Naive B cell (primary cell): ENCODE results near the gene VEZT. TPM values are rescaled to one million over a fixed set of nuclear protein-coding genes. Genes with fewer than 3 reads are reported as not detected.
"Not testable (repeated sequence)": the region's sequence is repeated elsewhere in the genome, so short reads cannot be mapped to it uniquely, and the experiment has no call there.

ENCODE experiments used
- ATAC-seq, 2 donors: fragments of 150-1000 bp; cut with Tn5 transposase; 2 replicates each; pipeline ENCODE4 v1.10.0; 2021; ENCODE audit warnings: low read depth in 2 of 2, mild to moderate bottlenecking in 2 of 2, moderate library complexity in 2 of 2
- DNase-seq: peaks from one replicate; pipeline ENCODE4 v3.0.0; 2022
- H3K27ac Mint-ChIP-seq, 6 donors: one replicate each; pipeline ENCODE4 v1.8.0; 2020 to 2022; ENCODE audit warnings: mild to moderate bottlenecking in 6 of 6, mixed read lengths in 6 of 6, moderate library complexity in 5 of 6, inconsistent platforms in 2 of 6
- H3K27me3 Mint-ChIP-seq, 3 donors: one replicate each; pipeline ENCODE4 v1.8.0; 2021 to 2022; ENCODE audit warnings: mixed read lengths in 3 of 3, mild to moderate bottlenecking in 1 of 3
- H3K36me3 Mint-ChIP-seq, 2 donors: one replicate each; pipeline ENCODE4 v1.8.0; 2020 to 2022; ENCODE audit warnings: mixed read lengths in 2 of 2, inconsistent platforms in 1 of 2, mild to moderate bottlenecking in 1 of 2
- H3K4me1 Mint-ChIP-seq, 3 donors: one replicate each; pipeline ENCODE4 v1.8.0; 2020 to 2022; ENCODE audit warnings: mixed read lengths in 3 of 3, inconsistent platforms in 1 of 3, mild to moderate bottlenecking in 1 of 3, moderate library complexity in 1 of 3
- H3K4me3 Mint-ChIP-seq, 8 donors: one replicate each; pipeline ENCODE4 v1.8.0; 2020 to 2022; ENCODE audit warnings: mild to moderate bottlenecking in 8 of 8, mixed read lengths in 8 of 8, moderate library complexity in 8 of 8, inconsistent platforms in 2 of 8
- H3K9me3 Mint-ChIP-seq, 7 donors: one replicate each; pipeline ENCODE4 v1.8.0; 2020 to 2022; ENCODE audit warnings: mixed read lengths in 7 of 7, mild to moderate bottlenecking in 5 of 7, inconsistent platforms in 2 of 7, moderate library complexity in 1 of 7
- polyA plus RNA-seq, 6 donors: library from polyadenylated mRNA; unstranded; fragments of 300-500 nt; fragmentation: Illumina TruSeq; gene quantifications; one replicate each; pipeline ENCODE4 v1.2.3, GENCODE V29; 2021; ENCODE audit warnings: low read depth in 6 of 6

Gene VEZT
- polyA plus RNA-seq, 6 donors from 2014 or later, result 15.1 to 24.6 (median 20.6) TPM

- not testable (repeated sequence) for ATAC-seq, H3K9me3 Mint-ChIP-seq, H3K27me3 Mint-ChIP-seq, DNase-seq, H3K36me3 Mint-ChIP-seq
- Mint-ChIP-seq H3K4me3 (peak overlapping the region in 1 of 8 donors; percentile 26), H3K27ac (peak overlapping the region in 2 of 6 donors; percentile 16 to 35), H3K4me1 (peaks cover 18 to 25% (median 25%) of the 10 kb centered on the region in 3 donors)
Observed at GRCh38 chr12:95239835-95240234, 22.2 kb downstream of the VEZT start.

DNA sequence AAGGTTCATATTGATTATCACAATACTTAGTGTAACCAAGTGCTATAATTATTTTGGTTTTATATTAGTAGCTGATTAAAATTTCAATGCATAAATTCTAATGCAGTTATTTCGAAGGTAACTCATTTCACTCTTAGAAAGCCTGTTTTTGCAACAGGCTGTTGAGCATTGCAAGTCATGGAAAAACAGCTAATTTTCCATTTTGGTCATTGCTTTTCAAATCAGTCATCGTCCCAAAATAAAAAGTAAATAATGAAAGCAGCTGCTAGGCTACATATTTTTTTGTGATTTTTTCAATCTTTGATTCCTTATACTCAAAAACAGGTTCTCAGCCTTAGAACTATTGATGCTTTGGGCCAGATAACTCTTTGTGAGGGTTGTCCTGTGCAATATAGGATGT, 22.9 kb downstream of the VEZT start:
- Mint-ChIP-seq H3K27me3 (no peaks in the 10 kb centered on the region), H3K27ac (no peak overlapping the region), H3K9me3 (peaks cover 0 to 2% (median 0%) of the 10 kb centered on the region in 7 donors), H3K4me3 (no peak overlapping the region), H3K4me1 (peaks cover 18 to 25% (median 25%) of the 10 kb centered on the region in 3 donors), H3K36me3 (no peaks in the 10 kb centered on the region)
- no peak for ATAC-seq
- DNase-seq, result no peak

GRCh38 chr12:95241138-95241537, 23.5 kb downstream of the VEZT start:
- H3K27ac Mint-ChIP-seq, DNase-seq, H3K4me3 Mint-ChIP-seq, H3K36me3 Mint-ChIP-seq, ATAC-seq, H3K27me3 Mint-ChIP-seq, H3K9me3 Mint-ChIP-seq: not testable (repeated sequence)
- H3K4me1 Mint-ChIP-seq, result peaks cover 18 to 25% (median 25%) of the 10 kb centered on the region in 3 donors

DNA sequence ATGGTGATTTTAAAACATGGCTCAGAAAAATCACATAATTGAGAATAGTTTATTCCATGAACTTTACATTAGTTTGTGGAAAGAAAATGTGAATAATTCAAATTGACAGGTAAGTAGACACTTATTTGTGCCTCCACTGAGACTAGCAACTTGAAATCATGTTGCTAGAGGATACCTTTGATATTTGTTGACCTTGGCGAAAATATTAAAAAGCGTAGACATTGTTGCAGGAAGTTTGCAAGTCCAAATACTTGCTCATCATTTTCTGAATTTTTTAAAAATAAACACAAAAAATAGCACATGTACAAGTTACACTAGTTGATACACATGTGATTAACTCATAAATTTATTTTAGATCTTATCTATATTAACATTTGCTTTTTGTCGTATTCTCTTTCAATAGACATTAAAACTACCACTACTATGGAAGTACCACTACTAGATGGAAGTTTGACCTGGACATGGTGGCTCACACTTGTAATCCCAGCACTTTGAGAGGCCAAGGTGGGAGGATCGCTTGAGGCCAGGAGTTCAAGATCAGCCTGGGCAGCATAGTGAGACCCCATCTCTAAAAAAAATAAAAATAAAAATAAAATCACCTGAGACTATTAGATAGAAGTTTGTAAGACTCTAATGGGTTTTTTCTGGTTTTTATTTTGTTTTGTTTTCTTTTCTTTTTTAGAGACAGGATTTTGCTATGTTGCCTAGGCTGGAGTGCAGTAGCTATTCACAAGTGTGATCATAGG, 24.3 kb downstream of the VEZT start:
- Mint-ChIP-seq H3K27ac (no peak overlapping the region), H3K4me1 (peaks cover 18 to 25% (median 25%) of the 10 kb centered on the region in 3 donors), H3K27me3 (no peaks in the 10 kb centered on the region), H3K36me3 (no peaks in the 10 kb centered on the region), H3K9me3 (peaks cover 0 to 2% (median 0%) of the 10 kb centered on the region in 7 donors), H3K4me3 (no peak overlapping the region)
- ATAC-seq, result no peak
- no peak for DNase-seq

DNA sequence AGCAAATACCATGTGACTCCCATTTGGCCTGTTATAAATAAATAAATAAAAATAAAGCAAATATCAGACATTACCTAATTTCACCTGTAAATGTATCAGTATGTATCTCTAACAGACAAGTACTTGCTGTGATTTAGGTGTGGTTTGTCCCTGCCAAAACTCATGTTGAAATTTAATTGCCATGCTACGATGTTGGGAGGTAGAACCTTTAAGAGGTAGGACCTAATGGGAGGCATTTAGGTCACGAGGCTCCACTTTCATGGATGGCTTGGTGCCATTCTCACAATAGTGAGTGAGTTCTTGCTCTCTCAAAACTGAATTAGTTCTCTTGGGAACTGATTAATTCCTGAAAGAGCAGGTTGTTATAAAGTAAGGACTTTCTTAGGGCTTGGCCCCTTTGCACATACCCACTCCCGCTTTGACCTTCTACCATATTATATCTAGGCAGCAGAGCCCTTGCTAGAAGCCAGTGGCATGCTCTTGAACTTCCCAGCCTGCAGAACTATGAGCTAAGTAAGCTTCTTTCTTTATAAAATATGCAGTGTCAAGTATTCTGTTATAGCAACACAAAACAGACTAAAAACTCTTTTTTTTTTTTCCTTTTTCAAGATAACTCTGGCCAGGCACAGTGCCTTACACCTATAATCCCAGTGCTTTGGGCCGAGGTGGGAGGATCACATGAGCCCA, 26.0 kb downstream of the VEZT start:
- Mint-ChIP-seq H3K4me3 (peak overlapping the region in 1 of 8 donors; percentile 53), H3K27ac (no peak overlapping the region), H3K9me3 (peaks cover 0 to 2% (median 0%) of the 10 kb centered on the region in 7 donors), H3K27me3 (no peaks in the 10 kb centered on the region), H3K4me1 (peaks cover 14 to 25% (median 20%) of the 10 kb centered on the region in 3 donors), H3K36me3 (no peaks in the 10 kb centered on the region)
- no peak for ATAC-seq
- DNase-seq, result no peak

GRCh38 chr12:95244350-95244749, 26.7 kb downstream of the VEZT start:
- Mint-ChIP-seq H3K9me3 (peaks cover 0 to 2% (median 0%) of the 10 kb centered on the region in 7 donors), H3K4me1 (peaks cover 10 to 20% (median 17%) of the 10 kb centered on the region in 3 donors), H3K27me3 (no peaks in the 10 kb centered on the region), H3K36me3 (no peaks in the 10 kb centered on the region), H3K4me3 (no peak overlapping the region), H3K27ac (peak overlapping the region in 1 of 6 donors; percentile 7)
- DNase-seq (no peak), ATAC-seq (no peak)

GRCh38 chr12:95248095-95248494, 30.5 kb downstream of the VEZT start:
- ATAC-seq (no peak), DNase-seq (no peak)
- Mint-ChIP-seq H3K27me3 (no peaks in the 10 kb centered on the region), H3K36me3 (peaks cover 1% of the 10 kb centered on the region in 2 donors), H3K4me3 (no peak overlapping the region), H3K27ac (peak overlapping the region in 1 of 6 donors; percentile 94), H3K9me3 (no peaks in the 10 kb centered on the region), H3K4me1 (peaks cover 4 to 9% (median 8%) of the 10 kb centered on the region in 3 donors)

DNA sequence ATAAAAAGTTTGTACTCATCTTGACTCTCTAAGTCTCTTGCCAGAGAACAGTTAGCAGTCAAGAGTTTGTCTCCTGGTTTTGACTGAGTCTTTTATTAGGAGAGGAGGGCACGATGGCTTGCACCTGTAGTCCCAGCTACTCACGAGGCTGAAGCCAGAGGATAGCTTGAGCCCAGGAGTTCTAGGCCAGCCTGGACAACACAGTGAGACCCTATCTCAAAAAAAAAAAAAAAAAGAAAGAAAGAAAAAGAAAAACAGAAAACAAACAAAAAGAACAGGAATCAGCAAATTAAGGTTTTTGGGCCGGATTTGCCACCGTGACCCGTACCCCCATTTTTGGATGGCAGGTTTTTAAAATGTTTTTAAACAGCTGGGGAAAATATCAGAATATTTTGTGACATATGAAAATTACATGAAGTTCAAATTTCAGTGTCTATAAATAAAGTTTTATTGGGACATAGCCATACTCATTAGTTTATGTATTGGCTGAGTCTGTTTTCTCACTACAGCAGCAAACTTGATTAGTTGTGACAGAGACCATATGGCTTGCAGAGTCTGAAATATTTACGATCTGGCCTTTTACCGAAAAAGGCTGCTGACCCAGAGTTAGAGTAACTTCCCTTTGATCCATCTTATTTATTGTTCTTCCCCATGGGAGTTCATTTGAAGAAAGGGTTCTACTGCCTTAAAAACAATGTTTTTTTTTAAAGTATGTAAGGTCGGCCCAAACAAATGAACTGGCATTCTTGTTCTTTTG, 31.2 kb downstream of the VEZT start:
- H3K27ac Mint-ChIP-seq, result peak overlapping the region in 1 of 6 donors; percentile 94
- peaks cover 4 to 9% (median 8%) of the 10 kb centered on the region in 3 donors for H3K4me1 Mint-ChIP-seq

GRCh38 chr12:95253386-95253785, 35.8 kb downstream of the VEZT start:
- no peak overlapping the region for H3K27ac Mint-ChIP-seq
- H3K36me3 Mint-ChIP-seq, result peaks cover 28 to 29% of the 10 kb centered on the region in 2 donors
- no peak for ATAC-seq
- no peak overlapping the region for H3K4me3 Mint-ChIP-seq
- no peaks in the 10 kb centered on the region for H3K9me3 Mint-ChIP-seq
- H3K4me1 Mint-ChIP-seq, result peaks cover 3 to 4% (median 3%) of the 10 kb centered on the region in 3 donors
- H3K27me3 Mint-ChIP-seq, result no peaks in the 10 kb centered on the region
- no peak for DNase-seq

More for the DNA sequence above, 31.2 kb downstream of the VEZT start:
- DNase-seq, result no peak
- no peaks in the 10 kb centered on the region for H3K9me3 Mint-ChIP-seq
- no peaks in the 10 kb centered on the region for H3K27me3 Mint-ChIP-seq
- no peak for ATAC-seq
- peaks cover 6% of the 10 kb centered on the region in 2 donors for H3K36me3 Mint-ChIP-seq
- H3K4me3 Mint-ChIP-seq, result no peak overlapping the region

DNA sequence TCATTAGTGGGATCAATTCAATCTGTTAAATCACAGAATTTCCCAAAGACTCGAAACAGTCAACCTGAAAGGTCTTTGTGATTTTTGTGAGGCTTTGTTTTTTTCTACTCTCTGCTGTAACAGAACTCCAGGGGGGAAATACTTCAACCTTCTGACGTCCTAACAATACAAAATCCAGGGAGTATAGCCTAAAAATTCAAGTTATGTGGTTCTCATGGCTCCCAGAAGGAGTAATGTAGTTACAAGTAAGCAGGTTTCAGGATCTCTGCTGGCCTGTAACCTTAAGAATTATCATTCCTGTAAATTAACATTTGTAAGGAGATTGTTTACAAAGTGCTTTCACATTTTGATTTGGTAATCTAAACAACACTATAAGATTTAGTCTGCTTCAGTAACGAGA, 39.9 kb downstream of the VEZT start:
- H3K4me1 Mint-ChIP-seq, result no peaks in the 10 kb centered on the region
- no peaks in the 10 kb centered on the region for H3K9me3 Mint-ChIP-seq
- DNase-seq (no peak), ATAC-seq (no peak)
- H3K4me3 Mint-ChIP-seq, result no peak overlapping the region
- peaks cover 29 to 35% of the 10 kb centered on the region in 2 donors for H3K36me3 Mint-ChIP-seq
- H3K27ac Mint-ChIP-seq, result no peak overlapping the region
- no peaks in the 10 kb centered on the region for H3K27me3 Mint-ChIP-seq

GRCh38 chr12:95258151-95258550, 40.5 kb downstream of the VEZT start:
- H3K9me3 Mint-ChIP-seq, result no peaks in the 10 kb centered on the region
- no peak for DNase-seq
- no peak overlapping the region for H3K4me3 Mint-ChIP-seq
- H3K27ac Mint-ChIP-seq, result no peak overlapping the region
- H3K4me1 Mint-ChIP-seq, result no peaks in the 10 kb centered on the region
- no peak for ATAC-seq
- H3K36me3 Mint-ChIP-seq, result peaks cover 27 to 39% of the 10 kb centered on the region in 2 donors
- H3K27me3 Mint-ChIP-seq, result no peaks in the 10 kb centered on the region

GRCh38 chr12:95258803-95259202, 41.2 kb downstream of the VEZT start:
- peaks cover 23 to 35% of the 10 kb centered on the region in 2 donors for H3K36me3 Mint-ChIP-seq
- H3K9me3 Mint-ChIP-seq, result no peaks in the 10 kb centered on the region
- H3K27ac Mint-ChIP-seq, result peak overlapping the region in 1 of 6 donors; percentile 18
- H3K4me1 Mint-ChIP-seq, result no peaks in the 10 kb centered on the region
- no peaks in the 10 kb centered on the region for H3K27me3 Mint-ChIP-seq
- no peak for ATAC-seq
- no peak for DNase-seq
- H3K4me3 Mint-ChIP-seq, result no peak overlapping the region

DNA sequence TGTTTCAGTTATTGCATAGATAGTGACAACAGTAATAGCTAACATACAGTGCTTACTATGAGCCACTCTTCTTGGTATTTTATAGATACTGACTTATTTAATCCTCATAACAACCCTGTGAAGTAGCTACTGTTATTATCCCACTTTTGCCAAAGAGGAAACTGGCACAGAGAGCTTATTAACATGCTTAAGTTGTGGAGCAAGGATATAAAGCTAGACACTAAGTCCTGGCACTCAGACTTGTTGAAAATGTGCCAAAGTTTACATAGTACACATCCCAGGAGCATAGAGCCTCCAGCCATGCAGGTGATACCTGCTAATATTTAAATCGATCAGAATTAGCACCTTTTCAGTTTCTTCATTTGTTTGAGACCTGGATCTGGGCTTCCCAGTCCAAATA, 41.8 kb downstream of the VEZT start:
- no peaks in the 10 kb centered on the region for H3K4me1 Mint-ChIP-seq
- H3K4me3 Mint-ChIP-seq, result no peak overlapping the region
- DNase-seq (no peak), ATAC-seq (no peak)
- H3K9me3 Mint-ChIP-seq, result no peaks in the 10 kb centered on the region
- peaks cover 23 to 35% of the 10 kb centered on the region in 2 donors for H3K36me3 Mint-ChIP-seq
- H3K27me3 Mint-ChIP-seq, result no peaks in the 10 kb centered on the region
- peak overlapping the region in 1 of 6 donors; percentile 18 for H3K27ac Mint-ChIP-seq
